PC-9 (cell line): Measurements from ENCODE around the gene EMP1. TPM values are rescaled to one million over a fixed set of nuclear protein-coding genes. Genes with fewer than 3 reads are reported as not detected.

Source experiments
- BruUV-seq: library from RNA; stranded (reverse); fragments of 400-500 nt; replicated peaks from 2 replicates; lab custom pipeline; 2021; lab: Mats Ljungman, UMichigan
- CTCF ChIA-PET: fragments of 300-600 bp; sonication (Branson Sonifier 250); formaldehyde crosslinking; loops from one replicate; lab custom pipeline; 2022; ENCODE audit warnings: antibody characterized with exemption; lab: Charles Lee
- POLR2A ChIA-PET: fragments of 300-600 bp; sonication (Branson Sonifier 250); formaldehyde crosslinking; loops from one replicate; lab custom pipeline; 2022; ENCODE audit warnings: antibody characterized with exemption; ENCODE audit not compliant: unreplicated experiment; lab: Charles Lee
- DNase-seq, 2 experiments: peaks; one replicate each; pipeline versions ENCODE4 v3.0.0 to v3.0.0-alpha.2; 2015 to 2022; ENCODE audit warnings: mixed read lengths in 1 of 2
- H2AFZ ChIP-seq: fragments of 200-600 bp; sonication (generic); 2 replicates; pipeline ENCODE4 v1.8.1; 2017; ENCODE audit warnings: antibody characterized with exemption
- H3F3A ChIP-seq: fragments of 200-600 bp; sonication (generic); 2 replicates; pipeline ENCODE4 v1.8.1; 2017; ENCODE audit warnings: antibody characterized with exemption, mild to moderate bottlenecking, low read depth; ENCODE audit not compliant: insufficient read depth
- H3K27ac ChIP-seq: fragments of 200-600 bp; sonication (generic); 2 replicates; pipeline ENCODE4 v1.6.1; 2016; ENCODE audit warnings: mixed run types
- H3K27me3 ChIP-seq: fragments of 200-600 bp; sonication (generic); 2 replicates; pipeline ENCODE4 v1.6.1; 2016; ENCODE audit warnings: low read depth, mixed run types; ENCODE audit not compliant: insufficient read depth
- H3K36me3 ChIP-seq: fragments of 200-600 bp; sonication (generic); 2 replicates; pipeline ENCODE4 v1.6.1; 2016; ENCODE audit warnings: low read depth, mixed run types
- H3K4me1 ChIP-seq: fragments of 200-600 bp; sonication (generic); replicated peaks from 2 replicates; pipeline ENCODE4 v1.6.1; 2016; ENCODE audit warnings: mixed run types; ENCODE audit not compliant: insufficient read depth
- H3K4me2 ChIP-seq: fragments of 200-600 bp; sonication (generic); 2 replicates; pipeline ENCODE4 v1.6.1; 2017; ENCODE audit warnings: mixed run types
- H3K4me3 ChIP-seq: fragments of 200-600 bp; sonication (generic); 2 replicates; pipeline ENCODE4 v1.6.1; 2016; ENCODE audit warnings: mixed run types
- H3K79me2 ChIP-seq: fragments of 200-600 bp; sonication (generic); 2 replicates; pipeline ENCODE4 v1.6.1; 2017; ENCODE audit warnings: low read depth, mixed run types
- H3K9me2 ChIP-seq: fragments of 200-600 bp; sonication (generic); 2 replicates; pipeline ENCODE4 v1.8.1; 2017; ENCODE audit warnings: mild to moderate bottlenecking; ENCODE audit not compliant: insufficient read depth
- H3K9me3 ChIP-seq: fragments of 200-600 bp; sonication (generic); 2 replicates; pipeline ENCODE4 v1.8.1; 2016; ENCODE audit warnings: low read depth; ENCODE audit not compliant: insufficient read depth
- H4K20me1 ChIP-seq: fragments of 200-600 bp; sonication (generic); 2 replicates; pipeline ENCODE4 v1.8.1; 2017; ENCODE audit not compliant: insufficient read depth
- EZH2 ChIP-seq: fragments of 200-600 bp; sonication (generic); IDR thresholded peaks from 2 replicates; pipeline ENCODE4 v1.8.0; 2017; ENCODE audit warnings: antibody characterized with exemption, low read depth
- intact Hi-C: fragments of 100-400 bp; cut with micrococcal nuclease; formaldehyde crosslinking; loops from one replicate; pipeline ENCODE4 v1.10.0; 2022; ENCODE audit not compliant: unreplicated experiment
- total RNA-seq: library from RNA; stranded (reverse); gene quantifications from 2 replicates; pipeline ENCODE4 v1.2.3, GENCODE V29; 2021
- TF ChIP-seq, protein P1 (sequence below): fragments of 200-600 bp; sonication (generic); conservative IDR thresholded peaks from 2 replicates; pipeline ENCODE4 v1.6.1; 2017; ENCODE audit warnings: mixed run types, antibody characterized with exemption, mild to moderate bottlenecking, moderate library complexity

EMP1 gene
- total RNA-seq, 1 experiment from 2014 or later: 909 TPM

DNA sequence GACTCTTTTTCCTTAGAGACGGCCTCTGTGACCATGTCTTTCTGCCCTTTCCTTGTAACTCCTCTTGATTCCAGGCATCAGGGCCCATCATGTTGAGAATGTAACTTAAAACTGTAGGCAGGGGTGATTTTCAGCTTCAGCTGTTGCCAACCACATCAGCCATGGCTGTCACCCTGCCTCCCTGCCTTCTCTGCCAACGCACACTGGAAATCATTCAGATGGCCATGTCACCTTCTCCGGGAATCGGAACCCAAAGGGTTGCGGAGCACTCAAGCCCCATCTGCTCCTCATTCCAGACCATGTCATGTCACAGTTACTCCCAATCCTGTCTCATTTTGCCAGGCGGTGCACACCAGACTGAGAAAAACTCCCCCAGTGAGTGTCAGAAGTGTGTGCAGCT lies 72.1 kb downstream of the EMP1 start:
- intact Hi-C loops: no loop called here
- H3K27me3 ChIP-seq: no peaks in the 10 kb centered on the region
- H2AFZ ChIP-seq: no peak overlapping the region
- no peaks in the 10 kb centered on the region for H3K4me1 ChIP-seq
- H4K20me1 ChIP-seq: no peaks in the 10 kb centered on the region
- H3K27ac ChIP-seq: no peak overlapping the region
- H3K36me3 ChIP-seq: no peaks in the 10 kb centered on the region
- no peak overlapping the region for H3K4me2 ChIP-seq
- no peaks in the 10 kb centered on the region for H3F3A ChIP-seq
- ChIA-PET POLR2A (no interaction called here), CTCF (no interaction called here)
- no peak for DNase-seq
- H3K79me2 ChIP-seq: no peaks in the 10 kb centered on the region
- no peaks in the 10 kb centered on the region for H3K9me3 ChIP-seq
- H3K4me3 ChIP-seq: no peak overlapping the region
- no TSS peak for BruUV-seq
- no peaks in the 10 kb centered on the region for H3K9me2 ChIP-seq
- no peak for TF ChIP-seq EZH2
- TF ChIP-seq, protein P1, sequence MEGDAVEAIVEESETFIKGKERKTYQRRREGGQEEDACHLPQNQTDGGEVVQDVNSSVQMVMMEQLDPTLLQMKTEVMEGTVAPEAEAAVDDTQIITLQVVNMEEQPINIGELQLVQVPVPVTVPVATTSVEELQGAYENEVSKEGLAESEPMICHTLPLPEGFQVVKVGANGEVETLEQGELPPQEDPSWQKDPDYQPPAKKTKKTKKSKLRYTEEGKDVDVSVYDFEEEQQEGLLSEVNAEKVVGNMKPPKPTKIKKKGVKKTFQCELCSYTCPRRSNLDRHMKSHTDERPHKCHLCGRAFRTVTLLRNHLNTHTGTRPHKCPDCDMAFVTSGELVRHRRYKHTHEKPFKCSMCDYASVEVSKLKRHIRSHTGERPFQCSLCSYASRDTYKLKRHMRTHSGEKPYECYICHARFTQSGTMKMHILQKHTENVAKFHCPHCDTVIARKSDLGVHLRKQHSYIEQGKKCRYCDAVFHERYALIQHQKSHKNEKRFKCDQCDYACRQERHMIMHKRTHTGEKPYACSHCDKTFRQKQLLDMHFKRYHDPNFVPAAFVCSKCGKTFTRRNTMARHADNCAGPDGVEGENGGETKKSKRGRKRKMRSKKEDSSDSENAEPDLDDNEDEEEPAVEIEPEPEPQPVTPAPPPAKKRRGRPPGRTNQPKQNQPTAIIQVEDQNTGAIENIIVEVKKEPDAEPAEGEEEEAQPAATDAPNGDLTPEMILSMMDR: no peak

Other genes starting within 250 kb of the EMP1 start
- not detected in 2 replicates for gene GPRC5D, start 244.6 kb upstream of the EMP1 start, total RNA-seq
- gene HEBP1, start 196.5 kb upstream of the EMP1 start, total RNA-seq: 148 and 195 TPM in 2 replicates
- 7.3 and 7.5 TPM in 2 replicates for gene FAM234B, start 152.3 kb upstream of the EMP1 start, total RNA-seq
- 0.41 TPM in 1 of 2 replicates, not detected in the other for gene GSG1, start 93.1 kb upstream of the EMP1 start, total RNA-seq